Measurements from ENCODE around the gene SLC27A2. TPM values are rescaled to one million over a fixed set of nuclear protein-coding genes. Genes with fewer than 3 reads are reported as not detected.

SLC27A2 gene
- total RNA-seq, 6 donors from 2014 or later: 0.66 to 18.2 (median 2.5) TPM

GRCh38 chr15:50262533-50262932 is 80.5 kb downstream of the SLC27A2 start:
- Histone ChIP-seq H3K27ac (no peak overlapping the region), H3K4me1 (peaks cover 0 to 8% (median under 1%) of the 10 kb centered on the region in 4 donors), H3K27me3 (no peaks in the 10 kb centered on the region), H3K4me3 (no peak overlapping the region), H3K36me3 (no peaks in the 10 kb centered on the region), H3K9me3 (no peaks in the 10 kb centered on the region)
- ATAC-seq (ENCODE audit: low FRiP score in 2 of 2) (peak; percentile 27 to 30), DNase-seq (no peak)
- no peak for TF ChIP-seq POLR2AphosphoS5 (IDR thresholded peaks at IDR 0.05)
- no peak for TF ChIP-seq EP300 (IDR thresholded peaks at IDR 0.05)
- TF ChIP-seq CTCF (IDR thresholded peaks at IDR 0.05): no peak
- TF ChIP-seq POLR2A (IDR thresholded peaks at IDR 0.05): no peak
- WGBS, 2 donors: 44 to 47% methylated on average over 4 of the region's 4 CpGs

DNA sequence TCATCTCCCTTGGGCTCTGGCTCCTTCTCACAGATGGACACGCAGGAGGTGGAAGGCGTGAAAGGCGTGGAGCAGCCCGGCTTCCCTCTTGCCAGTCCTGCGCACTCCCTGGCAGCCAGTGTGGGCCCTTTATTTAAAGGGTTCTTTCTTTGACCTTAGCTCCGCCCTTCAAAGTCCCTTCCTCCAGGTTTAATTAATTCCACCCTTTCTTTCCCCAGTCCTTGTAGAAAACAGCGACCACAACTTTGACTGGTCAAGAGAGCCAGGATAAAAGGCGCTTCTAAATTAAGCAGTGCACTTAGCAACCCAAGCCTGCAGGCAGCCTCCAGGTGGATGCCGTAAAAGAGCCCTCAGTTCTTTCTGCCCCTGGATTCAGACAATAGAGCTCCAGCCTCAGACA is 83.6 kb downstream of the SLC27A2 start, which contains the start of gene HDC:
TSS of gene HDC (minus strand) at position 107 of the 400 bp plus-strand sequence. CDS start at position 4, 103 bp downstream.
- no peaks in the 10 kb centered on the region for H3K9me3 ChIP-seq
- peaks cover 0 to 8% (median 0%) of the 10 kb centered on the region in 4 donors for H3K4me1 ChIP-seq
- no peak within 1 kb of the TSS for H3K27ac ChIP-seq
- H3K27me3 ChIP-seq: no peaks in the 10 kb centered on the region
- no peaks in the 10 kb centered on the region for H3K36me3 ChIP-seq
- 70 to 72% methylated on average over 5 to 9 of the region's 9 CpGs for WGBS, 2 donors
- peak in 1 of 2 donors; percentile 9 for DNase-seq
- H3K4me3 ChIP-seq: no peak within 1 kb of the TSS
- TF ChIP-seq POLR2AphosphoS5 (IDR thresholded peaks at IDR 0.05) (no peak), CTCF (IDR thresholded peaks at IDR 0.05) (no peak), EP300 (IDR thresholded peaks at IDR 0.05) (no peak), POLR2A (IDR thresholded peaks at IDR 0.05) (no peak)
- no peak for ATAC-seq (ENCODE audit: low FRiP score in 2 of 2)

DNA sequence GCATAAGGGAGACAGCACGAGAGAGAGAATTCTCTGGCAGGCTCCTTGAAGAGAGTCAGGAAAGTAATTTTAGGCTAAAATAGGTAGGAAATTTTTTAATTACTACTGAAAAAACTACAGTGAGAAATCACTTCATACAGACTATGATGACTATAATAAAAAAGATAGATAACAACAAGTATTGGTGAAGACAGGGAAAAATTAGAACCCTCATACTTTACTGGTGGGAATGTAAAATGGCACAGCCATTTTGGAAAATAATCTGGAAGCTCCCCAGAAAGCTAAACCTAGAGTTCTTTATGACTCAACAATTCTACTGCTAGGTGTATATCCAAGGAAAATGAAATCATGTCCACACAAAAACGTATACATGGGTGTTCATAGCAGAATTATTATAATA is 85.6 kb downstream of the SLC27A2 start:
- no peak overlapping the region for H3K27ac ChIP-seq
- 79 to 89% methylated on average over 2 of the region's 2 CpGs for WGBS, 2 donors

DNA sequence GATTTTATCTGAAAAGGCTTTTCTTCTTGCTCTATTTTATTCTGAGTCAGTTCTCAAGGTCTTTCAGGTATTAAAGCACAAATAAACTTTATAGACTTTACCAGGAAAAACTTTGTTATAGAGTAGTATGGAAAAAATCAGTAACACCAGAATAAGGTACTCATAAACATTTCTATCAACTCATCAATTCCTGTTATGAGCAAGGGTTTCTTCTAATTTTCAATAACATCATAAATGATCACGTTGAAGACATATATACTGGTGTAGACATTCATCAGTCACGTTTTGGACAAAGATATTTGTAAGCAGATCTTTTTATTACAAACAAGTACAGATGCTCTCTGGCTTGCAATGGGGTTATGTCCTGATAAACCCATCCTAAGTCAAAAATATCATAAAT is 93.1 kb downstream of the SLC27A2 start:
- Histone ChIP-seq H3K27ac (no peak overlapping the region), H3K27me3 (no peaks in the 10 kb centered on the region), H3K36me3 (peaks cover 0 to 13% (median 0%) of the 10 kb centered on the region in 4 donors), H3K4me3 (no peak overlapping the region), H3K4me1 (no peaks in the 10 kb centered on the region), H3K9me3 (no peaks in the 10 kb centered on the region)
- no peak for TF ChIP-seq POLR2A (IDR thresholded peaks at IDR 0.05)
- no peak for TF ChIP-seq CTCF (IDR thresholded peaks at IDR 0.05)
- no peak for TF ChIP-seq EP300 (IDR thresholded peaks at IDR 0.05)
- TF ChIP-seq POLR2AphosphoS5 (IDR thresholded peaks at IDR 0.05): no peak
- no peak for ATAC-seq (ENCODE audit: low FRiP score in 2 of 2)
- 48 to 55% methylated on average over 2 of the region's 2 CpGs for WGBS, 2 donors
- no peak for DNase-seq

More for the DNA sequence above, 85.6 kb downstream of the SLC27A2 start:
- TF ChIP-seq CTCF (IDR thresholded peaks at IDR 0.05) (no peak), EP300 (IDR thresholded peaks at IDR 0.05) (no peak), POLR2A (IDR thresholded peaks at IDR 0.05) (no peak), POLR2AphosphoS5 (IDR thresholded peaks at IDR 0.05) (no peak)
- H3K4me1 ChIP-seq: peaks cover 0 to 1% (median 0%) of the 10 kb centered on the region in 4 donors
- H3K4me3 ChIP-seq: no peak overlapping the region
- no peaks in the 10 kb centered on the region for H3K36me3 ChIP-seq
- H3K9me3 ChIP-seq: no peaks in the 10 kb centered on the region
- H3K27me3 ChIP-seq: no peaks in the 10 kb centered on the region
- ATAC-seq (ENCODE audit: low FRiP score in 2 of 2) (no peak), DNase-seq (no peak)

- Histone ChIP-seq H3K27ac (no peak overlapping the region), H3K9me3 (no peaks in the 10 kb centered on the region), H3K27me3 (no peaks in the 10 kb centered on the region), H3K4me1 (no peaks in the 10 kb centered on the region), H3K4me3 (no peak overlapping the region), H3K36me3 (peaks cover 0 to 13% (median 0%) of the 10 kb centered on the region in 4 donors)
- WGBS, 2 donors: 80 to 84% methylated on average over 3 of the region's 3 CpGs
- TF ChIP-seq POLR2A (IDR thresholded peaks at IDR 0.05): no peak
- no peak for TF ChIP-seq EP300 (IDR thresholded peaks at IDR 0.05)
- TF ChIP-seq POLR2AphosphoS5 (IDR thresholded peaks at IDR 0.05): no peak
- no peak for TF ChIP-seq CTCF (IDR thresholded peaks at IDR 0.05)
- ATAC-seq (ENCODE audit: low FRiP score in 2 of 2) (no peak), DNase-seq (no peak)
These were observed 93.9 kb downstream of the SLC27A2 start for GRCh38 chr15:50275908-50276307.
